HCT116 (cell line): ENCODE data around the gene TACC2. TPM values are rescaled to one million over a fixed set of nuclear protein-coding genes. Genes with fewer than 3 reads are reported as not detected.

Source experiments
- ATAC-seq: fragments of 200-7000 bp; cut with Tn5 transposase; 2 replicates; pipeline ENCODE4 v1.9.1; 2020; ENCODE audit warnings: mild to moderate bottlenecking, moderate library complexity
- BruUV-seq: library from RNA; stranded (reverse); fragments of 400-500 nt; replicated peaks from 2 replicates; lab custom pipeline; 2021; lab: Mats Ljungman, UMichigan
- CTCF ChIA-PET: fragments of 300-600 bp; sonication (Branson Sonifier 250); formaldehyde crosslinking; loops from one replicate; lab custom pipeline; 2021; ENCODE audit warnings: antibody characterized with exemption; lab: Charles Lee
- POLR2A ChIA-PET: fragments of 300-600, 350-600 bp; sonication (Branson Sonifier 250); formaldehyde crosslinking; loops from one replicate; lab custom pipeline; 2021; ENCODE audit warnings: antibody characterized with exemption; lab: Charles Lee
- RAD21 ChIA-PET, 2 experiments: fragments of 300-600 bp; sonication (Branson Sonifier 250); formaldehyde crosslinking; loops; one replicate each; lab custom pipeline; 2023; ENCODE audit warnings: low total read pairs in 2 of 2; ENCODE audit not compliant: uncharacterized antibody in 2 of 2, unreplicated experiment in 2 of 2, low non-redundant PET in 1 of 2; lab: Charles Lee
- DNase-seq: peaks from one replicate; pipeline ENCODE4 v3.0.0-alpha.2; 2010; ENCODE audit warnings: low read depth, low spot score
- H2AFZ ChIP-seq: fragments of 200-600 bp; shearing (Covaris generic), sonication (generic); 2 replicates; pipeline ENCODE4 v1.6.1; 2017; ENCODE audit warnings: low read depth, mixed run types, mixed read lengths, antibody characterized with exemption, low read length; ENCODE audit not compliant: poor library complexity, severe bottlenecking
- H3K27ac ChIP-seq: 2 replicates; pipeline ENCODE4 v1.5.1; 2012; ENCODE audit warnings: low read depth, low read length
- H3K27me3 ChIP-seq: fragments of 200-600 bp; sonication (generic); 2 replicates; pipeline ENCODE4 v1.6.1; 2016; ENCODE audit warnings: mixed run types, low read length, mixed read lengths; ENCODE audit not compliant: insufficient read depth
- H3K36me3 ChIP-seq, 2 experiments: fragments of 200-500 bp in 1 of 2; fragments of 200-600 bp in 1 of 2; sonication (Bioruptor generic) in 1 of 2; sonication (generic) in 1 of 2; 2 replicates each; pipeline versions ENCODE4 v1.5.1 to v1.6.1; 2014 to 2016; ENCODE audit warnings: low read length in 2 of 2, inconsistent platforms in 1 of 2, mixed read lengths in 1 of 2, mixed run types in 1 of 2; ENCODE audit not compliant: insufficient read depth in 2 of 2, control insufficient read depth in 1 of 2
- H3K4me1 ChIP-seq, 2 experiments: fragments of 200-600 bp in 1 of 2; sonication (generic) in 1 of 2; 2 replicates each; pipeline versions ENCODE4 v1.5.1 to v1.6.1; 2012 to 2017; ENCODE audit warnings: low read length in 2 of 2, inconsistent platforms in 1 of 2, mild to moderate bottlenecking in 1 of 2, mixed read lengths in 1 of 2, mixed run types in 1 of 2, moderate library complexity in 1 of 2; ENCODE audit not compliant: insufficient read depth in 2 of 2, control insufficient read depth in 1 of 2
- H3K4me2 ChIP-seq: fragments of 200-600 bp; sonication (generic); 2 replicates; pipeline ENCODE4 v1.6.1; 2017; ENCODE audit warnings: mixed run types, low read length, mixed read lengths
- H3K4me3 ChIP-seq, 2 experiments: fragments of 200-600 bp in 1 of 2; sonication (generic) in 1 of 2; replicated peaks in 1 of 2; 2 replicates each; pipeline ENCODE4 v1.5.1; 2011 to 2016; ENCODE audit warnings: low read length in 2 of 2, control low read depth in 1 of 2, low read depth in 1 of 2, mild to moderate bottlenecking in 1 of 2, mixed read lengths in 1 of 2, mixed run types in 1 of 2
- H3K79me2 ChIP-seq: fragments of 200-600 bp; sonication (generic); 2 replicates; pipeline ENCODE4 v1.6.1; 2017; ENCODE audit warnings: mild to moderate bottlenecking, mixed run types, low read length, moderate library complexity, mixed read lengths; ENCODE audit not compliant: insufficient read depth
- H3K9ac ChIP-seq: fragments of 200-600 bp; sonication (generic); 2 replicates; pipeline ENCODE4 v1.6.1; 2016; ENCODE audit warnings: low read length, mixed read lengths
- H3K9me2 ChIP-seq: fragments of 200-600 bp; sonication (generic), shearing (Covaris generic); 2 replicates; pipeline ENCODE4 v1.6.1; 2017; ENCODE audit warnings: mixed run types, mild to moderate bottlenecking, moderate library complexity; ENCODE audit not compliant: insufficient read depth
- H3K9me3 ChIP-seq, 2 experiments: fragments of 200-500 bp in 1 of 2; fragments of 200-600 bp in 1 of 2; sonication (Bioruptor generic) in 1 of 2; sonication (generic) in 1 of 2; 2 replicates each; pipeline ENCODE4 v1.6.1; 2014 to 2017; ENCODE audit warnings: low read length in 2 of 2, mixed read lengths in 2 of 2, inconsistent platforms in 1 of 2, low read depth in 1 of 2, mild to moderate bottlenecking in 1 of 2, mixed run types in 1 of 2, moderate library complexity in 1 of 2; ENCODE audit not compliant: control insufficient read depth in 1 of 2, insufficient read depth in 1 of 2
- H4K20me1 ChIP-seq: fragments of 200-600 bp; sonication (generic), shearing (Covaris generic); 2 replicates; pipeline ENCODE4 v1.6.1; 2017; ENCODE audit warnings: mixed run types, mild to moderate bottlenecking, moderate library complexity; ENCODE audit not compliant: insufficient read depth
- CTCF ChIP-seq, 3 experiments: fragments of 200-600 bp in 1 of 3; sonication (generic) in 1 of 3; IDR thresholded peaks in 2 of 3; conservative IDR thresholded peaks in 1 of 3; 2 replicates each; pipeline ENCODE4 v1.5.1; 2012 to 2017; ENCODE audit warnings: low read depth in 2 of 3, low read length in 2 of 3, antibody characterized with exemption in 1 of 3, borderline replicate concordance in 1 of 3, control low read depth in 1 of 3, mild to moderate bottlenecking in 1 of 3, mixed read lengths in 1 of 3, mixed run types in 1 of 3, moderate library complexity in 1 of 3; ENCODE audit not compliant: insufficient read depth in 1 of 3
- ELF1 ChIP-seq: IDR thresholded peaks from 2 replicates; pipeline ENCODE4 v1.6.1; 2012; ENCODE audit warnings: low read depth, borderline replicate concordance
- EZH2 ChIP-seq: fragments of 200-600 bp; sonication (generic); IDR thresholded peaks from 2 replicates; pipeline ENCODE4 v1.6.1; 2017; ENCODE audit warnings: antibody characterized with exemption, mixed run types
- EZH2phosphoT487 ChIP-seq: fragments of 200-600 bp; IDR thresholded peaks from 2 replicates; pipeline ENCODE4 v1.6.1; 2018; ENCODE audit warnings: antibody characterized with exemption, borderline replicate concordance
- FOSL1 ChIP-seq: IDR thresholded peaks from 2 replicates; pipeline ENCODE4 v1.6.1; 2012; ENCODE audit warnings: low read depth
- JUND ChIP-seq: IDR thresholded peaks from 2 replicates; pipeline ENCODE4 v1.6.1; 2012
- MAX ChIP-seq: IDR thresholded peaks from 2 replicates; pipeline ENCODE4 v1.6.1; 2012
- POLR2A ChIP-seq: IDR thresholded peaks from 2 replicates; pipeline ENCODE4 v1.7.0; 2011; ENCODE audit warnings: borderline replicate concordance; ENCODE audit not compliant: insufficient read depth, insufficient read length; ENCODE audit errors: extremely low read depth
- RAD21 ChIP-seq: IDR thresholded peaks from 2 replicates; pipeline ENCODE4 v1.6.1; 2012; ENCODE audit warnings: low read depth, mild to moderate bottlenecking
- SIN3A ChIP-seq: IDR thresholded peaks from 2 replicates; pipeline ENCODE4 v1.6.1; 2012; ENCODE audit warnings: low read depth
- SP1 ChIP-seq: IDR thresholded peaks from 2 replicates; pipeline ENCODE4 v1.6.1; 2012; ENCODE audit warnings: low read depth
- YY1 ChIP-seq: IDR thresholded peaks from 2 replicates; pipeline ENCODE4 v1.6.1; 2011; ENCODE audit warnings: low read length, low read depth, moderate library complexity, mild to moderate bottlenecking; ENCODE audit not compliant: insufficient replicate concordance; ENCODE audit errors: extremely low read depth
- ZBTB33 ChIP-seq: IDR thresholded peaks from 2 replicates; pipeline ENCODE4 v1.6.1; 2011; ENCODE audit warnings: mild to moderate bottlenecking, low read length, moderate library complexity; ENCODE audit not compliant: insufficient replicate concordance; ENCODE audit errors: extremely low read depth
- ZFX ChIP-seq: fragments of 450-650 bp; IDR thresholded peaks from 2 replicates; pipeline ENCODE4 v1.6.1; 2017
- ZNF274 ChIP-seq: fragments of 200-500 bp; sonication (Bioruptor generic); IDR thresholded peaks from 2 replicates; pipeline ENCODE4 v1.6.1; 2014; ENCODE audit warnings: mild to moderate bottlenecking, low read depth, low read length, inconsistent platforms
- intact Hi-C: fragments of 100-400 bp; cut with micrococcal nuclease; formaldehyde crosslinking; loops from 2 replicates; pipeline ENCODE4 v1.10.0; 2022
- total RNA-seq: library from RNA; stranded (reverse); gene quantifications from one replicate; pipeline ENCODE4 v1.2.1, GENCODE V29; 2021; ENCODE audit not compliant: unreplicated experiment

Gene TACC2
- total RNA-seq, 1 experiment from 2014 or later: 38.6 TPM

GRCh38 chr10:122225330-122225729 is 236.4 kb downstream of the TACC2 start:
- no TSS peak for BruUV-seq
- no peak for ATAC-seq
- H3K4me3 ChIP-seq: no peak overlapping the region
- no peak overlapping the region for H3K9ac ChIP-seq
- no peaks in the 10 kb centered on the region for H4K20me1 ChIP-seq
- H3K4me2 ChIP-seq: no peak overlapping the region
- no peak overlapping the region for H2AFZ ChIP-seq
- RAD21 ChIA-PET: no interaction called here
- no peaks in the 10 kb centered on the region for H3K79me2 ChIP-seq
- H3K27me3 ChIP-seq: no peaks in the 10 kb centered on the region
- H3K9me3 ChIP-seq: no peaks in the 10 kb centered on the region
- H3K27ac ChIP-seq: no peak overlapping the region
- intact Hi-C loops: no loop called here
- POLR2A ChIA-PET: no interaction called here
- no peaks in the 10 kb centered on the region for H3K4me1 ChIP-seq
- TF ChIP-seq ZNF274: no peak
- no peak for TF ChIP-seq MAX
- TF ChIP-seq POLR2A: no peak
- TF ChIP-seq SP1: no peak
- TF ChIP-seq SIN3A: no peak
- no peak for TF ChIP-seq FOSL1
- TF ChIP-seq ZBTB33: no peak
- TF ChIP-seq YY1: no peak
- H3K36me3 ChIP-seq: peaks cover 0 to 2% of the 10 kb centered on the region in 2 experiments; a peak in 2 of 4 replicates
- CTCF ChIA-PET: no interaction called here
- no peaks in the 10 kb centered on the region for H3K9me2 ChIP-seq
- DNase-seq: no peak

GRCh38 chr10:122227754-122228153 is 238.8 kb downstream of the TACC2 start:
- H3K36me3 ChIP-seq: peaks cover 0 to 5% of the 10 kb centered on the region in 2 experiments; a peak in 2 of 4 replicates
- no peaks in the 10 kb centered on the region for H4K20me1 ChIP-seq
- no TSS peak for BruUV-seq
- no peaks in the 10 kb centered on the region for H3K4me1 ChIP-seq
- H3K79me2 ChIP-seq: no peaks in the 10 kb centered on the region
- H3K27ac ChIP-seq: no peak overlapping the region
- intact Hi-C loops: no loop called here
- H2AFZ ChIP-seq: no peak overlapping the region
- DNase-seq: no peak
- H3K4me3 ChIP-seq: no peak overlapping the region
- ChIA-PET CTCF (no interaction called here), POLR2A (no interaction called here), RAD21 (no interaction called here)
- H3K27me3 ChIP-seq: no peaks in the 10 kb centered on the region
- no peaks in the 10 kb centered on the region for H3K9me2 ChIP-seq
- H3K9ac ChIP-seq: no peak overlapping the region
- ATAC-seq: no peak
- H3K9me3 ChIP-seq: no peaks in the 10 kb centered on the region
- no peak overlapping the region for H3K4me2 ChIP-seq
- TF ChIP-seq EZH2phosphoT487: no peak
- no peak for TF ChIP-seq SIN3A
- TF ChIP-seq ZNF274: no peak
- TF ChIP-seq MAX: no peak
- no peak for TF ChIP-seq JUND
- no peak for TF ChIP-seq CTCF (IDR thresholded peaks at IDR 0.05 in 2 of 3, conservative IDR thresholded peaks at IDR 0.05 in 1 of 3; ENCODE audit: borderline replicate concordance in 1 of 3, insufficient read depth in 1 of 3, low read depth in 2 of 3, low read length in 2 of 3)
- TF ChIP-seq ELF1: no peak
- no peak for TF ChIP-seq EZH2
- TF ChIP-seq FOSL1: no peak
- TF ChIP-seq RAD21: no peak
- no peak for TF ChIP-seq ZFX
